Measurements from ENCODE around the gene SPRN.

- TF ChIP-seq CTCF (conservative IDR thresholded peaks at IDR 0.05) (no peak), EZH2 (IDR thresholded peaks at IDR 0.05; ENCODE audit: low read depth) (no peak)
These were observed 22.9 kb downstream of the SPRN start for GRCh38 chr10:133401500-133401899.

Data from PC-9 (cell line).